Naive thymus-derived CD8-positive, alpha-beta T cell (primary cell): ENCODE data around the gene PLOD1. TPM values are rescaled to one million over a fixed set of nuclear protein-coding genes. Genes with fewer than 3 reads are reported as not detected.
"Not testable (repeated sequence)": the region's sequence is repeated elsewhere in the genome, so short reads cannot be mapped to it uniquely, and the experiment has no call there.

ENCODE experiments used
- ATAC-seq, 2 donors: fragments of 150-1000 bp; cut with Tn5 transposase in 1 of 2; sonication (Bioruptor Pico), chemical (Tn5 transposase) in 1 of 2; 1 replicate in 1 of 2; 2 replicates in 1 of 2; pipeline ENCODE4 v1.10.0; 2021; ENCODE audit warnings: mild to moderate bottlenecking in 2 of 2, moderate library complexity in 2 of 2
- POLR2A ChIA-PET: fragments of 350-600 bp; sonication (Branson Sonifier 250); formaldehyde crosslinking; loops from one replicate; lab custom pipeline; 2021; ENCODE audit warnings: antibody characterized with exemption; lab: Charles Lee
- DNase-seq, 10 donors: peaks; one replicate each; pipeline versions ENCODE4 v3.0.0 to v3.0.0-alpha.2; 2020 to 2022
- H3K27ac Mint-ChIP-seq, 10 donors: one replicate each; pipeline ENCODE4 v1.8.0; 2020 to 2022; ENCODE audit warnings: mild to moderate bottlenecking in 10 of 10, mixed read lengths in 10 of 10, moderate library complexity in 4 of 10, inconsistent platforms in 1 of 10
- H3K27me3 Mint-ChIP-seq, 5 donors: one replicate each; pipeline ENCODE4 v1.8.0; 2021 to 2022; ENCODE audit warnings: mixed read lengths in 5 of 5
- H3K36me3 Mint-ChIP-seq, 3 donors: one replicate each; pipeline ENCODE4 v1.8.0; 2020 to 2022; ENCODE audit warnings: mixed read lengths in 3 of 3, mild to moderate bottlenecking in 2 of 3, inconsistent platforms in 1 of 3
- H3K4me1 Mint-ChIP-seq, 4 donors: one replicate each; pipeline ENCODE4 v1.8.0; 2021 to 2022; ENCODE audit warnings: mixed read lengths in 4 of 4
- H3K4me3 Mint-ChIP-seq, 10 donors: one replicate each; pipeline ENCODE4 v1.8.0; 2020 to 2022; ENCODE audit warnings: mild to moderate bottlenecking in 10 of 10, mixed read lengths in 10 of 10, moderate library complexity in 6 of 10, inconsistent platforms in 1 of 10
- H3K9me3 Mint-ChIP-seq, 9 donors: one replicate each; pipeline ENCODE4 v1.8.0; 2020 to 2022; ENCODE audit warnings: mixed read lengths in 9 of 9, mild to moderate bottlenecking in 3 of 9, inconsistent platforms in 1 of 9, moderate library complexity in 1 of 9
- polyA plus RNA-seq, 3 donors: library from polyadenylated mRNA; unstranded; fragments of 300-500 nt; fragmentation: Illumina TruSeq; gene quantifications; one replicate each; pipeline ENCODE4 v1.2.3, GENCODE V29; 2021
- total RNA-seq, 8 experiments: library from RNA in 2 of 8; stranded (reverse) in 2 of 8; gene quantifications; one replicate each; pipeline ENCODE4 v1.2.3 and lab custom pipeline; 2021 to 2026

PLOD1 gene
- total RNA-seq (1 to 10 TPM; 4.5 to 5.0 TPM), polyA plus RNA-seq (1 to 10 TPM; 5.0 to 7.9 (median 5.7) TPM), total RNA-seq (lab: John Stamatoyannopoulos, UW) (4.2 to 17.9 (median 5.7) reads per million in 6 experiments)

DNA sequence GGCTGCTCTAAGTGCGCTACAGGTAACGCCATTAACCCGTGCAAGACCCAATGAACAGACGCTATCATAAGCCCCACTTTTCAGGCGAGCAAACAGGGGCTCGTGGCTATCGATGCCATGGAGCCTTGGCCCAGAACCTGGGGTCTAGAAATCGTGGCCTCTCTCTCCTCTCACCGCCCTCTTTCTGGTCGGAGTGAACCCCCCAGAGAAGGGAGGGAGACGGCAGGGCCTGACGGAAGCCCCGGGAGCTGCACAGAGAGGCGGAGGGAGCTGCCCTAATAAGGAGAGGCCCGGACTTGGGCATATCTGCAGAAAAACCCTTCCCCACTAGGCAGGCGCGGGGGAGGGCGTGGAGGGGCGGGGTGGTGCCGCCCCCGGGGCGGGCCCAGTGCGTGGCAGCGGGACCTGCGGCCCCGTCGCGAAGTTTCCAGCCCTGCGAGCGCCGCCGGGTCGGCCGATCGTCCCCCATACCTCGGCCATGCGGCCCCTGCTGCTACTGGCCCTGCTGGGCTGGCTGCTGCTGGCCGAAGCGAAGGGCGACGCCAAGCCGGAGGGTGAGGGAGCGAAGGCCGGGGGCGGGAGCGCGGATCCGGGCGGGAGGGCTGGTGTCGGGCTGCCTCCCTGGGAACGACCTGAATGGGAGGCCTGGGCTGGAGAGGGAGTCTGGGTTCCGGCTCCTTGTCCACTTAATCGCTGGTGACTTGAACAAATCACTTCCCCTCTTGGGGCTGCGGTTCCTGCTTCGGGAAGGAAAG, at the start of gene PLOD1:
Gene PLOD1, plus strand, starts transcription at position 416 of the 755 bp plus-strand sequence. Its CDS starts 63 bp downstream, at position 479.
- peak within 1 kb of the TSS; percentile 74 to 90 (median 84) for H3K4me3 Mint-ChIP-seq
- POLR2A ChIA-PET = interaction anchor here (0.6 to 2.4 kb wide), 4 partner anchors 20 to 198 kb away, joined by 3 to 32 read pairs (median 8); partner anchors contain the start of gene MFN2
- peak within 1 kb of the TSS in 7 of 10 donors; percentile 41 to 82 (median 69) for H3K27ac Mint-ChIP-seq
- H3K36me3 Mint-ChIP-seq = no peaks in the 10 kb centered on the region
- DNase-seq (peak; percentile 60 to 90 (median 72)), ATAC-seq (peak; percentile 99)
- no peaks in the 10 kb centered on the region for H3K9me3 Mint-ChIP-seq
- H3K27me3 Mint-ChIP-seq = no peaks in the 10 kb centered on the region
- H3K4me1 Mint-ChIP-seq = peaks cover 0 to 10% (median 3%) of the 10 kb centered on the region in 4 donors

DNA sequence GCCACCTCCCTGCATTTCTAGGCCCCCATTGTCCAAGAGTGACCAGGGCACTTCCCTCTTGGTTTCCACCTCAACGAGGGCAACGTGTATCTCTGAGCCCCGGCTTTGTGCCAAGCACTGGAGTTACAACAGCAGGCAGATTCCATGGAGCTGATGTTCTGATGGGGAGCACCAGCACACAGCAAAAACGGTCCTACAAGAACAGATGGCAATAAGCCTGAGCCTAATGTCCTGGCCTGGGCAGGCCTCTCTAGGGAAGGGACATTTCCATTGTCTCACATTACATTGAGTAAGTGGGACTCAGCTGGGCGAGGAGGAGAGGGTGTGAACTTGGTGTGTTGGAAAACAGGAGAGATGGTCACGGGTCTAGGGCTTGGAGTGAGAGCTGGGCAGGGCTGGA, 48.6 kb upstream of the PLOD1 start:
- Mint-ChIP-seq H3K4me1 (peaks cover 0 to 5% (median 0%) of the 10 kb centered on the region in 4 donors), H3K27ac (no peak overlapping the region), H3K9me3 (no peaks in the 10 kb centered on the region), H3K36me3 (no peaks in the 10 kb centered on the region), H3K4me3 (no peak overlapping the region), H3K27me3 (peaks cover 6 to 34% (median 10%) of the 10 kb centered on the region in 5 donors)
- POLR2A ChIA-PET = no interaction called here
- no peak for ATAC-seq
- DNase-seq = no peak

DNA sequence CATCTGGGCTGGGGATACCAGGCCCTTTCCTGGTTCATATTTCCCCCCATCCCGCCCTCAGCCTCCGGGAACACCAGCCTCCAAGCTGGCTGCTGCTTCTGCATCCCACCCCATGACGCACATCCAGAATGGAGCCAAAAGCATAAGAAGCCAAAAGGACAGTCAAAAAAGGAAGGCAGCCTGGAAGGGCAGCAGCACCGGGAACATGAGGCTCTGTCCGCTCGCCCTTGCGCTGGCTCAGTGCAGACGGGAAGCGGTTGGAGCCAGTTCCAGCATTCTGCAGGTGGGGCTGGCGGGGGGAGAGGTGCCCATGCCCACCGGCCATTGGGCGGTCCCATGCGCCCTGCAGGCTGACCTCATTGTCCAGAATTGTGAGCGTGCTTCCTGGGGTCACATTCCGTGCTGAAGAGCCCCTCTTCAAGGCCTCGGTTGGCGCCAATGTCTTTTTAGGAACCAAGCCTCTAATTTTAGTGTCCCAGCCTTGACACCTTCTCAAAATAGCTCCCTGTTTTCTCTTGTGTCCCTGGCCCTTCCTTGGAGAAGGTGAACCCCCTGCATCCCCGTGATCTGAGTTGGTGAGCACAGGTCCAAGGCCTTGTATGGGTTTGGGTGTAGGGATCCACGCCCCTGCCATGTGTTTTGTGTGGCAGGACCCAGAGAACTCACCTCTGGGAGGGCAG, 47.4 kb upstream of the PLOD1 start:
- H3K4me1 Mint-ChIP-seq = peaks cover 0 to 5% (median 0%) of the 10 kb centered on the region in 4 donors
- no peak overlapping the region for H3K27ac Mint-ChIP-seq
- POLR2A ChIA-PET = no interaction called here
- ATAC-seq = no peak
- peaks cover 0 to 22% (median 12%) of the 10 kb centered on the region in 5 donors for H3K27me3 Mint-ChIP-seq
- H3K4me3 Mint-ChIP-seq = no peak overlapping the region
- H3K36me3 Mint-ChIP-seq = no peaks in the 10 kb centered on the region
- no peak for DNase-seq
- H3K9me3 Mint-ChIP-seq = no peaks in the 10 kb centered on the region

DNA sequence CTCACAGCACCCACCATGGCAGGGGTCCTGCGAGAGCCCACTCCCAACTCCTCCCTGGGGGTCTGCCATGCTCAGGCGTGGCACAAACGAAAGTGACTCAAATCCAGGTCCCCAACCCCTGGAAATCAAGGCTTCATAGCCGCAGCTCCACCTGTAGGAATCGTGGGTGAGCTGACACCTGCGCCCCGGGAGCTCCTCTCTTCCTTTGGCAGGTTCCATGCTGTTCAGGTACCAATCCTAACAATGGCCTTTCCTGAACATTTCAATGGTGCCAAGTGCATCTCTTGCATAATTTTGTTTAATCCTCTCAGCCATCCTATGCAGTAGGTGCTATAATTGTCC, 46.9 kb upstream of the PLOD1 start:
- no peaks in the 10 kb centered on the region for H3K9me3 Mint-ChIP-seq
- H3K4me3 Mint-ChIP-seq = no peak overlapping the region
- no peak for ATAC-seq
- H3K27ac Mint-ChIP-seq = no peak overlapping the region
- H3K36me3 Mint-ChIP-seq = no peaks in the 10 kb centered on the region
- POLR2A ChIA-PET = no interaction called here
- no peak for DNase-seq
- H3K4me1 Mint-ChIP-seq = peaks cover 0 to 5% (median 0%) of the 10 kb centered on the region in 4 donors
- peaks cover 4 to 20% (median 12%) of the 10 kb centered on the region in 5 donors for H3K27me3 Mint-ChIP-seq

DNA sequence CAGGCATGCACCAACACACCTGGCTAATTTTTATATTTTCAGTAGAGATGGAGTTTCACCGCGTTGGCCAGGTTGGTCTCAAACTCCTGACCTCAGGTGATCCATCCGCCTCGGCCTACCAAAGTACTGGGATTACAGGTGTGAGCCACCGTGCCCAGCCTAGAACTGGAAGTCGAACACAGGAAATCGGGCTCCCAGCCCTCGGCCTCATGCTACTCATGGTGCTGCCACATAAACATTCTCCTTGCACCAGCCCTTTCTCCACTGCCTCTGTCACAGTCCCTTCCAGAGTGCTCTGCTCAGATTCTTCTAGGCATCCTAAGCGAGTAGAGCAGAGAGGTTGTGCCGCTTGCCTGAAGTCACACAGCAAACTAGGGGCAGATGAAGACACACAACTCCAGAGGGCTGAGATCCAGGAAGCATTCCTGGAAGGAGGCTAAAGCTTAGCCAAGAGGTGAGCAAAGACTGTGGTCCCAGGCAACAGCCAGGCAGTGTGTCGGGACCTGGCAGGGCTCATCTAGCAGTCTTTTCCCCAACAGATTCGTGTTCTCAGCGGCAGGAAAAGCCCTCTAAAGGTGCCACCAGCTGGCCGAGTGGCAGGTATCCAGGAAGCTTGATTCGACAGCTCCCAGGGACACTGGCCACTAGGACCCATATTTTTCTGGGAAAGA, 46.2 kb upstream of the PLOD1 start:
- no peaks in the 10 kb centered on the region for H3K36me3 Mint-ChIP-seq
- no peaks in the 10 kb centered on the region for H3K4me1 Mint-ChIP-seq
- POLR2A ChIA-PET = no interaction called here
- no peak overlapping the region for H3K27ac Mint-ChIP-seq
- ATAC-seq = no peak
- no peaks in the 10 kb centered on the region for H3K9me3 Mint-ChIP-seq
- peak overlapping the region in 1 of 10 donors; percentile 41 for H3K4me3 Mint-ChIP-seq
- H3K27me3 Mint-ChIP-seq = peaks cover 4 to 24% (median 11%) of the 10 kb centered on the region in 5 donors
- no peak for DNase-seq

DNA sequence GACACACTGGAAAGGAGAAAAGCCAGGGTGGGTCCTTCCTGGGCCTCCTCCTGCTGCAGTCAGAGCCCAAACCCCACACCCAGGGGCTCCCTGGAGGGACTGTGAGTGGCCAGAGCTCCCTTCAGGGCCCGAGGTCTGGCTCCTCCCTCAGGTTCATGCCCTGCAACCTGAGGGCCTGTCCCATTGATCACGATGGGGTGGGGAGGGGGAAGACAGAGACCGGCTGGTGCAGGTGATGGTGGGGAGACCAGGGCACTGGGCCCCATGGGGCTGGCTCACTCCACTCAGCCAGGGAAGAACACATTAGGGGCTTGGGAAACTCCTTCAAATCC, 45.7 kb upstream of the PLOD1 start:
- H3K27ac Mint-ChIP-seq = no peak overlapping the region
- peaks cover 5 to 29% (median 13%) of the 10 kb centered on the region in 5 donors for H3K27me3 Mint-ChIP-seq
- no peak for ATAC-seq
- H3K4me1 Mint-ChIP-seq = peaks cover 0 to 2% (median under 1%) of the 10 kb centered on the region in 4 donors
- no peak overlapping the region for H3K4me3 Mint-ChIP-seq
- no peaks in the 10 kb centered on the region for H3K9me3 Mint-ChIP-seq
- no peak for DNase-seq
- H3K36me3 Mint-ChIP-seq = no peaks in the 10 kb centered on the region
- POLR2A ChIA-PET = no interaction called here

DNA sequence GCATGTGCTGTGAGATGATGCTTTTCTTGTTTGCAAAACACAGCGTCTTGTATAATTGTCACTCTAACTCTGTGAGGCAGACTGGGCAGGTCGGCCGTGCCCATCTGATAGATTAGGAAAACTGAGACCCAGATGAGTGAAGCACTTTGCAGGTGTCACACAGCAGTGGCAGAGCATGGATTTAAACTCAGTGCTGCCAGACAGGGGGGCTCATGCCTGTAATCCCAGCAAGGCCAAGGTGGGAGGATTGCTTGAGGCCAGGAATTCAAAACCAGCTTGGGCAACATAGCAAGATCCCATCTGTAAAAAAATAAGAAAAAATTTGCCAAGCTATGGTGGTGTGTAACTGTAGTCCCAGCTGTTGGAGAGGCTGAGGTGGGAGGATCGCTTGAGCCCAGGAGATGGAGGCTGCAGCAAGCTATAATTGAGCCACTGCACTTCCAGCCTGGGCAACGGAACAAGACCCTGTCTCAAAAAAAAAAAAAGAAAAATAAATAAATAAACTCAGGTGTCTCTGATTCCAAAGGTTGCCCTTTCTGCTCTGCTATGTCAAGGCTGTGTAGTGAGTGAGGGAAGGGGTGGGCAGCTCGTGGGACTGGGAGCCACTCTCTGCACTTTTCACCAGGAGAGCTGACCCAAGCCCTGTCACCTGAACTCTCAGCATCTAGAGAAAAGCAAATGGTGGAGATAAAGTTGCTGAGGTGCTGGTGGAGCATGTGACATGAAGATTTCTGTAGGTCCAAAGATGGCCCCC, 42.9 kb upstream of the PLOD1 start:
- DNase-seq (no peak), ATAC-seq (no peak)
- Mint-ChIP-seq H3K4me3 (no peak overlapping the region), H3K4me1 (peaks cover 0 to 6% (median 3%) of the 10 kb centered on the region in 4 donors), H3K36me3 (no peaks in the 10 kb centered on the region), H3K27me3 (peaks cover 8 to 49% (median 16%) of the 10 kb centered on the region in 5 donors), H3K9me3 (no peaks in the 10 kb centered on the region), H3K27ac (no peak overlapping the region)
- POLR2A ChIA-PET = interaction anchor here (0.6 to 1.7 kb wide), 3 partner anchors 16 to 165 kb away, joined by 5 to 6 read pairs (median 5); no protein-coding TSS in a partner anchor

DNA sequence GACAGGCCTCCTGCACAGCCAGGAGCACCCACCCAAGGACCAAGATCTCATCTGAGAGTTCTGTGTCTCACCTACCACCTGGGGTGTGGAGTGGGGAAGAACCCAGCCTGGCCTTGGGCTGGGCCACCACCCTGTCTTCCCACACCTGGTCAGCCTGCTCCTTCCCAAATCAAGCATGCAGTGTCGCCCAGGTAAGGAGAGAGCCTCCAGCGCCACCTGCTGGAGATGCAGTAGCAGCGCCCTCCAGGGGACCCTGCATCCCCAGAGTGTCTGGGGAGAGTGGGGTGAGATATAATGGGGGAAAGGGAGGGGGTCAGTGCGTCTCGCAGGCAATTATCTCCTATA, 40.6 kb upstream of the PLOD1 start:
- H3K9me3 Mint-ChIP-seq = no peaks in the 10 kb centered on the region
- POLR2A ChIA-PET = no interaction called here
- H3K27ac Mint-ChIP-seq = peak overlapping the region in 1 of 10 donors; percentile 2

DNA sequence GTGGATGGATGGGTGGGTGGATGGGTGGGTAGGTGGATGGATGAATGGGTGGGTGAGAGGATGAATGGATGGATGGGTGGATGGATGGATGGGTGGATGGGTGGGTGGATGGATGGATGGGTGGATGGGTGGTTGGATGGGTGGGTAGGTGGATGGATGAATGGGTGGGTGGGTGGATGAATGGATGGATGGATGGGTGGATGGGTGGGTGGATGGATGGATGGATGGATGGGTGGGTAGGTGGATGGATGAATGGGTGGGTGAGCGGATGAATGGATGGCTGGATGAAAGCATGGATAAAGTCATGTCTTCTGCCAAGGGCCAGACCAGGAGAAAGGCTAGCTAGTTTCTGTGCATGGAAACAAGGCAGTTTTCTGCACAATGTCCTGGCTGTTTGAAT, 40.0 kb upstream of the PLOD1 start:
- H3K27ac Mint-ChIP-seq = not testable (repeated sequence)

More for the DNA sequence above, 40.6 kb upstream of the PLOD1 start:
- Mint-ChIP-seq H3K27me3 (peaks cover 11 to 58% (median 24%) of the 10 kb centered on the region in 5 donors), H3K36me3 (no peaks in the 10 kb centered on the region), H3K4me1 (peaks cover 0 to 6% (median 3%) of the 10 kb centered on the region in 4 donors), H3K4me3 (no peak overlapping the region)
- DNase-seq = peak; percentile 51 to 82 (median 65)
- ATAC-seq = peak; percentile 83 to 94

DNA sequence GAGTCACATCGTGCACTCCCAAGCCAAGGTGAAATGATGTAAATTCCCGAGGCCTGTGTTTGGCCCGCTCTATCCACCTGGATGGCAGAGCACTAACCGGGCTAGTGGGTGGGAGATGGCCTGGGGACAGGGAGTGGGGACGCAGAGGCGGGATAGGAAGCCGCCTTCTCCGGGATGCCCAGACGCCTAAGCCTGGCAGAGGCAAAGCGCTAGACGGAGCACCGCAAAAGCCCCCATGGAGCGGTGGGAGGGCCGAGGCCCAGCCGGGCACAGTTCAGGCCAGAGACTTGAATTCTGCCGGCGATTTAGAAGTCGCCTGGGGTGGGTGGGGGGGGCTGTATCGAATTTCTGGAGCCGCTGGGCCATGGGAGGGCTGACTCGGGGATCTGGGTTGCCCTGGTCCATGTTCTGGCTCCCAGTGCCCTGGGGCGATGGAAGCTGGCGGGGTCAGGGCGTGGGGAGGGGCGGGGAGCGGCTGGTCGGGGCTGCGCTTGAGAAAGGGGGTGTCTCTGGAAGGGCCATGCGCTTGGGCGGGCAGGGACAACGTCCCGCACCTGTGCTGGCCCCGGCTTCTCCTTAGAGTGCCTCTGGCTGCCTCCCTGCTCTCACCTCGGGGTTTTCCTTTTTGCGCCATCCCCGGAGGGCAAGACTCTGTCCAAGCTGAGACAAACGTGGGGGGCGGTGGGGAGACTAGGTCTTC, 36.3 kb upstream of the PLOD1 start:
- Mint-ChIP-seq H3K9me3 (no peaks in the 10 kb centered on the region), H3K4me3 (no peak overlapping the region), H3K27ac (no peak overlapping the region), H3K36me3 (no peaks in the 10 kb centered on the region), H3K4me1 (peaks cover 0 to 6% (median 4%) of the 10 kb centered on the region in 4 donors), H3K27me3 (peaks cover 20 to 74% (median 32%) of the 10 kb centered on the region in 5 donors)
- ATAC-seq (no peak), DNase-seq (no peak)
- POLR2A ChIA-PET = interaction anchor here (0.7 to 4.2 kb wide), 2 partner anchors 10 to 157 kb away, joined by 3 to 27 read pairs; no protein-coding TSS in a partner anchor

More for the DNA sequence above, 40.0 kb upstream of the PLOD1 start:
- H3K9me3 Mint-ChIP-seq, ATAC-seq, DNase-seq, H3K36me3 Mint-ChIP-seq, POLR2A ChIA-PET, H3K4me1 Mint-ChIP-seq, H3K4me3 Mint-ChIP-seq: not testable (repeated sequence)
- peaks cover 17 to 64% (median 28%) of the 10 kb centered on the region in 5 donors for H3K27me3 Mint-ChIP-seq

DNA sequence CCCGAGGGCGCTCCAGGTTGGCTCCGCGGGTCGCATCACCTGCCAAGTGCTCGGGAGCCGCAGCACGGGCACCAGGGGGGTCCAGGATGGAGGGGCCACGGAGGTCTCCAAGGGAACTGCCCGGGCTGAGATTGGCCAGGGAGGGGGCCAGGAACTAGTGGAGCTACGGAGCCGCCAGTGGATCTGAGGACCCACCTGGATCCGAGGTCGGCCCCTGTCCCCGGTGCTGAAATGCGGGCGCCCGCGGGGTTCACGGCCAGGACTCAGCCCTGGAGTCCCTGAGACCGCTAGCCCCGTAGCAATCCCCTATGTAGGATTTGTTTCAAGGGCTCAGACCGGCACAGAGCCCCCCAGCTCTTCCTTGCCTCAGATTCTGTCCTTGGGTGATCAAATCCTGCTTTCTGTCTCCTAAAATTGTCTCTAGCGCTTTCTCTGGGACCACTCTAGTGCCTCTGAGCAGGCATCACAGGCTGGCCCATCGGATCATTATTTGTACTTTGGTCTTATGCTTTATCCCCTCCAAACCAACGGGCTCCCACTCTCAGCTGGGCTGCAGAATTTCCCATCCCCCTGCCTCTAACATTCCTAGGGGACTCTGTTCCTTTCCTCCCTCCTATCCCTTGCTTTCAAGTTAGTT, 35.6 kb upstream of the PLOD1 start:
- ATAC-seq (no peak), DNase-seq (peak in 2 of 10 donors; percentile 18 to 25)
- peaks cover 0 to 4% (median 2%) of the 10 kb centered on the region in 4 donors for H3K4me1 Mint-ChIP-seq
- H3K9me3 Mint-ChIP-seq = no peaks in the 10 kb centered on the region
- POLR2A ChIA-PET = interaction anchor here (4.2 kb wide), 1 partner anchor 9 kb away, joined by 27 read pairs; no protein-coding TSS in a partner anchor
- H3K27me3 Mint-ChIP-seq = peaks cover 18 to 69% (median 30%) of the 10 kb centered on the region in 5 donors
- no peaks in the 10 kb centered on the region for H3K36me3 Mint-ChIP-seq
- H3K27ac Mint-ChIP-seq = no peak overlapping the region
- no peak overlapping the region for H3K4me3 Mint-ChIP-seq
